ENCODE results near the gene SATB2.

The SATB2 gene

DNA sequence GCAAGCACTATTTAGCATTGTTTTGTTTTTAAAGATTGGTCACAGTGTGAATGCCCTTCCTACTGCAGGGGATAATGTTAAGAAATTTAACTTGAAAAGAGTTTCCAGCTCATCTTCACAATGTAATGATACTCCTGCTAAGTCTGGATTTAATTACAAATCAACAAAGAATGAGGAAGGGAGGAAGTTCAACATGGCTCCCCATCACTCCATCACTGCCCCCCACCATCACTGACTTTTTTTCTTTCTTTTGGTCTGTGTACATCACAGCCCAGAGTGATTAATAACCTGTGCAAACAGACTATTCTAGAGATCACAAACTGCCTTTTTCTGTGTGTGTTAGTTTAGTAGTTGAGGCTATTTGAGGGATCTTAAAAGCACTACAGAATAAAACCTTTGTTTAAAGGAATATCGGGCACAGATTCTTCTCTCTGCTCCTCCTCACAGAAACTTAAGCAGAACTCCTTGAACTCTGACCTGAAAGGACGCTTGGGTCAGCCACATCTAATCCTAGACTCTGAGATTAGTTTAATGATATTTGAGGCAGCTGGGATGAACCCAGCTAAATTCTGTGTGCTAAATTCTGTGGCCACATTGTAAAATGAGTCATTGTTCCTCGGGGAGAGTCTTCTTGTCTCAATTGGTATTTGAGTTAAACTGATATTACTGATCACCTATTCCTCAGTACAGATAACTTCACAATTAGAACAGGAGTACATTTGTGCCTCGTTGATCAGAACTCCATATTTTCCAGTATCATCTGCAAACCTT is 47.8 kb downstream of the SATB2 start:
- DNase-seq (ENCODE audit: low read depth in 2 of 2, low spot score in 1 of 2), result no peak

- DNase-seq (ENCODE audit: low read depth in 2 of 2, low spot score in 1 of 2), result no peak
Observed at GRCh38 chr2:199407421-199407820, 50.3 kb downstream of the SATB2 start.

DNA sequence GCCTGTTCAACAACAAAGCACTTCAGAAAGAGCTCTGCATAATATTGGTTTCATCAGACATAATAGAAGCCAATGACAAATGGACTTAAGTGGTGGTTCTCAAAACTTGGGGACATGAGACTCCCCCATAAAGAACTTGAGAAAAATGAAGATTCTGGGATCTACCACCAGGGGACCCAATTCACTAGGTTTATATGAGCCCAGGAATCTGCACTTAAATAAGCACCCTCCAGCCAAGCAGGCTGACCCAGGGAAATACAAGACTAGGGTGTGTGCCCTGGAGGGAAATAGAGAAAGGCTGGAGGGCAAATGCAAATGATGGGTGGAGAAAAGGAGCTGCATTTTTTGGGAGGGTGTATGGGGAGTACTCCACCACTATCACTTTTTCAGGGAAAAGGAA is 52.5 kb downstream of the SATB2 start:
- DNase-seq (ENCODE audit: low read depth in 2 of 2, low spot score in 1 of 2), result no peak

- DNase-seq (ENCODE audit: low read depth in 2 of 2, low spot score in 1 of 2), result no peak
Observed at GRCh38 chr2:199404841-199405240, 52.9 kb downstream of the SATB2 start.

DNA sequence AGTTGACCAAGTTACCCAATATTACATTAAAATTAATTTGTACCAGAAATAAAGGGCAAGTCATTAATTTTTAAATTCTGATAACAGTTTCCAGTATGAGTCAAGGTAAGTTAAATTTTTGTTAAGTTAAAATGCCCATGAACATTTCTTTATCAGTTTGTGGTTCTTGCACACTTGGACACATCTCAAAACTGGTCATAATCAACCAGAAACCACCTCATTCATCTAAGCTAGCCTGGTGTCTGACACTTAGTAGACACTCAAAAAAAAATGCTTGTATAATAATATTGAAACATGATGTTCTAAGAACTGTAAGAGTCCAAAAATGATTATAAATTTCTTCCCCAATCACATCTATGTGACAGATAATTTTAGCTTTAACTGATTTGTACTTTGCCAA is 62.4 kb downstream of the SATB2 start:
- no peak for DNase-seq (ENCODE audit: low read depth in 2 of 2, low spot score in 1 of 2)

GRCh38 chr2:199392363-199392762 is 65.4 kb downstream of the SATB2 start:
- DNase-seq (ENCODE audit: low read depth in 2 of 2, low spot score in 1 of 2), result no peak

- DNase-seq (ENCODE audit: low read depth in 2 of 2, low spot score in 1 of 2), result no peak
Observed at GRCh38 chr2:199388728-199389268, 68.9 kb downstream of the SATB2 start.

GRCh38 chr2:199384043-199384442 is 73.7 kb downstream of the SATB2 start:
- no peak for DNase-seq (ENCODE audit: low read depth in 2 of 2, low spot score in 1 of 2)

DNA sequence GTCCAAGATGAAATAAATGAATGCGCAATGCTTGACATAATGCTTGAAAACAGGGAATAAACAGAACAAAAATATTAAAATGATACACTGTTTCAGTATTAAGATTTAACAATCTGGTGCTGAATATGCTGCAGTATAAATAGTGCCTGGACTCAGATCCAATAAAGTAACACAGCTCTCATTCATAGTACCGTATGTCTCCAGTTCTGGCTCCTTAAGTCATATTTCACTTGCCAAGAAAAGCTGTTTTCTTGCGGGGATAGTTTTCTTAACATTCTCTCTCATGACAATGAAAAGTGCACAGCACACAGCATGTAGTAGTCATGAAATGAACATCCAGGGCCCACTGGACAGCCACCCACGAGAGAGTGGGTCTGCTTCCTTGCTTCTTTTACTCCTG is 74.7 kb downstream of the SATB2 start:
- DNase-seq (ENCODE audit: low read depth in 2 of 2, low spot score in 1 of 2), result no peak

GRCh38 chr2:199382091-199382490 is 75.6 kb downstream of the SATB2 start:
- DNase-seq (ENCODE audit: low read depth in 2 of 2, low spot score in 1 of 2), result no peak

- DNase-seq (ENCODE audit: low read depth in 2 of 2, low spot score in 1 of 2), result no peak
Observed at GRCh38 chr2:199381531-199381930, 76.2 kb downstream of the SATB2 start.

GRCh38 chr2:199378948-199379650 is 78.6 kb downstream of the SATB2 start:
- no peak for DNase-seq (ENCODE audit: low read depth in 2 of 2, low spot score in 1 of 2)

GRCh38 chr2:199370150-199370780 is 87.5 kb downstream of the SATB2 start:
- DNase-seq (ENCODE audit: low read depth in 2 of 2, low spot score in 1 of 2), result no peak

- no peak for DNase-seq (ENCODE audit: low read depth in 2 of 2, low spot score in 1 of 2)
Observed at GRCh38 chr2:199366406-199366805, 91.3 kb downstream of the SATB2 start.

DNA sequence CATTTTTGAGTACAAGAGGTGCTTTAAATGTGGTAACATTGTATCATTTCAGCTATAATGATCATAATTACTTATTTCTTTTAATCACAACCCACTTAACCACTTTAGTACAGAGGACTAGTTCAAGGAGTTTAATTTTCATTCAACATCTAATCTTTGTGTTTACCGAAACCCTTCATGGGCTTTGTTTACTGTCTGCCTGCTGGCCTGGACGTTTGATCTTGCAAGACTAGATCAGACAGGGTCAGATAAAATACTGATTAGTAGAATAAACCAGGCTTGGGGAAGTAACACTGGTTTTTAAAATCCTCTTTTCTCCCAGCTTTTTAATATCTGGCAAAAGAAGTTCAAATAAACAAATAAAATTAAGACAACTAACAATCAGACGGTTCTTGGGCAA is 93.6 kb downstream of the SATB2 start:
- no peak for DNase-seq (ENCODE audit: low read depth in 2 of 2, low spot score in 1 of 2)

GRCh38 chr2:199356412-199356811 is 101.3 kb downstream of the SATB2 start:
- no peak for DNase-seq (ENCODE audit: low read depth in 2 of 2, low spot score in 1 of 2)

DNA sequence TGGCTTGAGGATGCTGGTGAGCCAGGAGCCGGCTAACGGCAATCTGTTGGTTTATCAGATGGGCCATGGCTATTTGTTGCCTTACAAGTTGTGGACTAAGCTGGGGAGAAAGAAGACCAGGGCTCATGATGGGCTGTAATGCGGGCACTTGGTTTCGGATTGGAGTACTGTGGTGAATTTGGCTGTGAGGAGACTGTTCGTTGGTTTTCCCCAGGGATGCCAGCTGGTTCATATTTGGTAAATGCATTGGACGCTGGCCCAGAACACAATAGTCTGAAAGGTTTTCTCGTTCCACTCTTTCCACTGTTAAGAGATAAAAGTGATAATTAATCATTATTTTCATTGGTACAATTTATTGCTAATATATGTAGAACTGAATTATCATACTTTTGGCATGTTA is 108.9 kb downstream of the SATB2 start:
- no peak for DNase-seq (ENCODE audit: low read depth in 2 of 2, low spot score in 1 of 2)

GRCh38 chr2:199344012-199344411 is 113.7 kb downstream of the SATB2 start:
- DNase-seq (ENCODE audit: low read depth in 2 of 2, low spot score in 1 of 2), result no peak

DNA sequence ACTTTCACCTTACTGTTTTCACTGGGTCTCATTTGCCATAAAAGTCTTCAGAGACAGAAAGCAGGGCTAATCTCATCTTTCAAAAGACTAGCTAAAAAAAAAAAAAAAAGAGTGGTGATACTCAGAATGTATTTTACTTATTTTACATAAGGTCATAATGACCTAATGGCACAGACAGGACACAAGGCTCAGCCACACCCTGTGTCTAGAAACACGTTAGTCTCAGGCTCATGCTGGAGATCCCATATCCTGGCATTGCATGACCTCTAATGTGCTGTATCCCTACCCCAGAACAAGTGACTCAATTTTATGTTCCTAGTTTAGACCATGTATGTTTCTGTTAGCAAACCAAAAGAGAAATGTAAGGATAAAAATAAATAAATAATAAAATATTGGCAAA is 115.4 kb downstream of the SATB2 start:
- DNase-seq (ENCODE audit: low read depth in 2 of 2, low spot score in 1 of 2), result no peak

- DNase-seq (ENCODE audit: low read depth in 2 of 2, low spot score in 1 of 2), result no peak
Observed at GRCh38 chr2:199341123-199341522, 116.6 kb downstream of the SATB2 start.

DNA sequence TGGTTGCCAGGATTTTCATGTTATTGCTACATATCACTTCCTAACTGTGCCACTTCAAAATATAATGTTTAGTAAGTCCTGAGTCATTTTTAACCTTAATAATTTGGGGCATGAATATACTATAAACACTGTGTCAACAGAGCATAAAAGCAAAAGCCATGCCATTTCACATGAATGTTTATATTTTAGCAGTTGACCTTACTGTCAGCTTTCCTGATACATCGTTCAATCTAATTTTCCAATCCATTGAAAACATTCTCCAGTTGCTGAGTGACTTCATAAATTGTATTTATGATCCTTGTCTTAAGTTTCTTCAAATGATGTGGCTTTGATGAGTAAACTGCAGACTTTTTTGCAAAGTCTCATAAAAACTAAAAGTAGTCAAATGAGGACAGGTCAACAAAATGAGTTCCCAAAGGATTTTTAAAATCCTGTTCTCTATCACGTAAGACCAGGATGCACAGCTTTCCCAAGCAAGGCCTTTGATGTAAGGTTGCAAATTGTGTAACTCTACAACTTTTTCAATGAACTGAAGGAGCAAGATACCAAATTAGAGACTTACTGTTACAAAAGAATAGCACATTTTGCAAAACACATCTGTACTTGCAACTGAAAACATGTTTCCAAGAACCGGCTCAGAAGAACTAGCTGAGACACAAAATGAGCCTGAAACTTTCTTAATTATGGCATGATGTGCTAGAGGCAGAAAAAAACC is 117.7 kb downstream of the SATB2 start:
- DNase-seq (ENCODE audit: low read depth in 2 of 2, low spot score in 1 of 2), result no peak
